MM.1S (cell line): ENCODE measurements around the gene ZSWIM4.

ENCODE experiments used
- CTCF ChIP-seq: fragments of 300-600 bp; sonication (generic); IDR thresholded peaks from 2 replicates; pipeline ENCODE4 v1.5.1; 2016; ENCODE audit warnings: antibody characterized with exemption, low read length, mixed read lengths
- EZH2 ChIP-seq: fragments of 300-600 bp; sonication (generic); optimal IDR thresholded peaks from 2 replicates; pipeline ENCODE3; 2017; ENCODE audit warnings: low read depth, mild to moderate bottlenecking, antibody characterized with exemption, low read length, mixed read lengths
- EZH2phosphoT487 ChIP-seq: fragments of 300-600 bp; sonication (generic); IDR thresholded peaks from 2 replicates; pipeline ENCODE4 v1.6.1; 2018; ENCODE audit warnings: antibody characterized with exemption, low read length

- TF ChIP-seq EZH2 (no peak), CTCF (no peak), EZH2phosphoT487 (no peak)
These were observed 81.6 kb downstream of the ZSWIM4 start, which contains the start of gene NANOS3 for GRCh38 chr19:13876834-13877233.
